GM06990 (cell line): ENCODE results near the gene POU3F1.

Experiments
- DNase-seq: peaks from one replicate; pipeline ENCODE4 v3.0.0-alpha.2; 2011; ENCODE audit not compliant: insufficient read length; ENCODE audit errors: extremely low read depth
- H3K27me3 ChIP-seq: replicated peaks from 2 replicates; pipeline ENCODE4 v1.6.0; 2011; ENCODE audit warnings: low read length; ENCODE audit not compliant: control insufficient read depth, insufficient read depth
- H3K36me3 ChIP-seq: 2 replicates; pipeline ENCODE4 v1.5.1; 2011; ENCODE audit warnings: low read length; ENCODE audit not compliant: control insufficient read depth, insufficient read depth
- H3K4me3 ChIP-seq: replicated peaks from 2 replicates; pipeline ENCODE4 v1.5.1; 2011; ENCODE audit warnings: low read depth, mild to moderate bottlenecking, control low read depth, low read length
- CTCF ChIP-seq: IDR thresholded peaks from 2 replicates; pipeline ENCODE4 v1.5.1; 2011; ENCODE audit warnings: low read length, control low read depth, mild to moderate bottlenecking, inconsistent platforms; ENCODE audit not compliant: insufficient read depth, poor library complexity, severe bottlenecking

POU3F1 gene

GRCh38 chr1:38021969-38022368 lies 24.6 kb downstream of the POU3F1 start:
- no peak for TF ChIP-seq CTCF
- Histone ChIP-seq H3K27me3 (no peaks in the 10 kb centered on the region), H3K4me3 (no peak overlapping the region), H3K36me3 (peaks cover 19% of the 10 kb centered on the region)
- DNase-seq = no peak

GRCh38 chr1:38020396-38020795 lies 26.2 kb downstream of the POU3F1 start:
- no peak for TF ChIP-seq CTCF
- no peak overlapping the region for H3K4me3 ChIP-seq
- DNase-seq = no peak
- H3K27me3 ChIP-seq = no peaks in the 10 kb centered on the region
- peaks cover 18% of the 10 kb centered on the region for H3K36me3 ChIP-seq

- TF ChIP-seq CTCF = peak; percentile 54
- no peak for DNase-seq
- peaks cover 15% of the 10 kb centered on the region for H3K36me3 ChIP-seq
Observed at GRCh38 chr1:38018864-38019343, 27.7 kb downstream of the POU3F1 start.

GRCh38 chr1:38015978-38016725 lies 30.4 kb downstream of the POU3F1 start:
- H3K36me3 ChIP-seq = peaks cover 9% of the 10 kb centered on the region
- TF ChIP-seq CTCF = no peak
- no peaks in the 10 kb centered on the region for H3K27me3 ChIP-seq
- DNase-seq = no peak
- no peak overlapping the region for H3K4me3 ChIP-seq

More at GRCh38 chr1:38018864-38019343, 27.7 kb downstream of the POU3F1 start:
- Histone ChIP-seq H3K4me3 (no peak overlapping the region), H3K27me3 (no peaks in the 10 kb centered on the region)

- Histone ChIP-seq H3K4me3 (no peak overlapping the region), H3K27me3 (no peaks in the 10 kb centered on the region), H3K36me3 (peaks cover 6% of the 10 kb centered on the region)
- no peak for TF ChIP-seq CTCF
- DNase-seq = no peak
Observed at GRCh38 chr1:38014724-38015424, 31.7 kb downstream of the POU3F1 start.
